T-cell (primary cell): ENCODE results near the gene ZNF239. TPM values are rescaled to one million over a fixed set of nuclear protein-coding genes. Genes with fewer than 3 reads are reported as not detected.
A peak's percentile ranks its signal among the peaks of the same experiment; 100 is the strongest.

Experiments
- ATAC-seq, 4 experiments: fragments of 200-7000 bp in 3 of 4; fragments of 150-1000 bp in 1 of 4; cut with Tn5 transposase; replicated peaks in 1 of 4; 1 replicate in 3 of 4; 2 replicates in 1 of 4; pipeline ENCODE4 v1.10.0; 2021; ENCODE audit warnings: moderate library complexity in 3 of 4, mild to moderate bottlenecking in 2 of 4, moderate number of reproducible peaks in 1 of 4
- CTCF ChIA-PET, 2 donors: fragments of 300-600 bp; sonication (Branson Sonifier 250); formaldehyde crosslinking; loops; one replicate each; lab custom pipeline; 2022; ENCODE audit warnings: antibody characterized with exemption in 2 of 2; lab: Charles Lee
- POLR2A ChIA-PET, 2 donors: fragments of 300-600 bp; sonication (Branson Sonifier 250); formaldehyde crosslinking; loops; one replicate each; lab custom pipeline; 2022; ENCODE audit warnings: antibody characterized with exemption in 2 of 2; lab: Charles Lee
- DNase-seq, 35 experiments: peaks; one replicate each; pipeline versions ENCODE4 v3.0.0 to v3.0.0-alpha.2; 2013 to 2023
- H3K27ac ChIP-seq: one replicate; pipeline ENCODE4 v1.5.1; 2013; ENCODE audit warnings: low read length
- H3K27me3 ChIP-seq, 2 experiments: replicated peaks in 1 of 2; 1 replicate in 1 of 2; 2 replicates in 1 of 2; pipeline versions ENCODE4 v1.6.1 to v1.7.0; 2013; ENCODE audit warnings: low read length in 1 of 2, mixed read lengths in 1 of 2; ENCODE audit not compliant: control insufficient read depth in 2 of 2, insufficient read depth in 2 of 2; ENCODE audit errors: extremely low read depth in 1 of 2
- H3K36me3 ChIP-seq, 2 donors: 1 replicate in 1 of 2; 2 replicates in 1 of 2; pipeline versions ENCODE4 v1.6.1 to v1.7.0; 2013; ENCODE audit warnings: low read length in 1 of 2; ENCODE audit not compliant: control insufficient read depth in 2 of 2, insufficient read depth in 1 of 2; ENCODE audit errors: extremely low read depth in 1 of 2
- H3K4me1 ChIP-seq, 2 experiments: 1 replicate in 1 of 2; 2 replicates in 1 of 2; pipeline versions ENCODE4 v1.6.1 to v1.7.0; 2013; ENCODE audit warnings: low read length in 2 of 2, mixed read lengths in 1 of 2; ENCODE audit not compliant: insufficient read depth in 2 of 2, control insufficient read depth in 1 of 2; ENCODE audit errors: extremely low read depth in 1 of 2
- H3K4me3 ChIP-seq, 2 donors: 1 replicate in 1 of 2; 2 replicates in 1 of 2; pipeline versions ENCODE4 v1.5.1 to v1.7.0; 2013; ENCODE audit warnings: mild to moderate bottlenecking in 2 of 2, low read length in 1 of 2, moderate library complexity in 1 of 2; ENCODE audit not compliant: control insufficient read depth in 1 of 2; ENCODE audit errors: extremely low read depth in 1 of 2
- H3K9me3 ChIP-seq: 2 replicates; pipeline ENCODE4 v1.7.0; 2013
- H3K27ac Mint-ChIP-seq, 2 donors: one replicate each; pipeline ENCODE4 v1.8.0; 2020 to 2021; ENCODE audit warnings: mild to moderate bottlenecking in 2 of 2, mixed read lengths in 2 of 2
- H3K27me3 Mint-ChIP-seq, 2 donors: one replicate each; pipeline ENCODE4 v1.8.0; 2021 to 2022; ENCODE audit warnings: mixed read lengths in 2 of 2
- H3K36me3 Mint-ChIP-seq: one replicate; pipeline ENCODE4 v1.8.0; 2021; ENCODE audit warnings: mixed read lengths
- H3K4me1 Mint-ChIP-seq, 3 donors: one replicate each; pipeline ENCODE4 v1.8.0; 2020 to 2022; ENCODE audit warnings: mixed read lengths in 3 of 3, mild to moderate bottlenecking in 1 of 3
- H3K4me3 Mint-ChIP-seq, 3 donors: one replicate each; pipeline ENCODE4 v1.8.0; 2020 to 2022; ENCODE audit warnings: mild to moderate bottlenecking in 3 of 3, mixed read lengths in 3 of 3, moderate library complexity in 3 of 3
- H3K9me3 Mint-ChIP-seq, 3 donors: one replicate each; pipeline ENCODE4 v1.8.0; 2020 to 2022; ENCODE audit warnings: mixed read lengths in 3 of 3
- WGBS: methylation state at CpG from one replicate; pipeline ENCODE4 v1.1.5; 2013; ENCODE audit warnings: missing lambda C conversion rate; ENCODE audit not compliant: insufficient coverage; 5-methylcytosine and 5-hydroxymethylcytosine counted together
- total RNA-seq, 35 experiments: library from RNA in 6 of 35; stranded (reverse) in 6 of 35; fragments of 120-200 nt in 1 of 35; gene quantifications; one replicate each; pipeline versions ENCODE4 v1.2.1 to v1.2.4 and lab custom pipeline; 2013 to 2026

Gene ZNF239
- total RNA-seq (1 to 10 TPM; 1.6 to 6.4 (median 4.9) TPM), total RNA-seq (lab: John Stamatoyannopoulos, UW) (1.0 to 28.2 (median 8.0) reads per million in 29 experiments)
- total RNA-seq (2013) = 4.8 TPM

- peak; percentile 89 to 92 (median 90) for ATAC-seq
- no peaks in the 10 kb centered on the region for H3K27me3 Mint-ChIP-seq
- WGBS = 21% methylated on average over 57 of the region's 78 CpGs
- Histone ChIP-seq H3K4me1 (peaks cover 17 to 31% of the 10 kb centered on the region in 2 experiments), H3K4me3 (peak within 1 kb of the TSS; percentile 61 to 67), H3K9me3 (no peaks in the 10 kb centered on the region), H3K27ac (peak within 1 kb of the TSS; percentile 75), H3K36me3 (peaks cover 0 to 3% of the 10 kb centered on the region in 2 donors), H3K27me3 (no peaks in the 10 kb centered on the region)
- POLR2A ChIA-PET = interaction anchor here in 1 of 2 donors (0.6 kb wide), 1 partner anchor 633 kb away, joined by 4 read pairs; no protein-coding TSS in a partner anchor
- H3K27ac Mint-ChIP-seq = peak within 1 kb of the TSS; percentile 92
- peaks cover 0 to 3% (median 2%) of the 10 kb centered on the region in 3 donors for H3K9me3 Mint-ChIP-seq
- H3K4me1 Mint-ChIP-seq = peaks cover 55 to 60% (median 57%) of the 10 kb centered on the region in 3 donors
- peak; percentile 64 to 90 (median 75) for DNase-seq
- H3K4me3 Mint-ChIP-seq = peak within 1 kb of the TSS; percentile 81 to 88 (median 86)
- CTCF ChIA-PET = interaction anchor here (0.6 to 1.5 kb wide), 4 partner anchors 21 to 640 kb away, joined by 3 to 4 read pairs (median 3); no protein-coding TSS in a partner anchor
- H3K36me3 Mint-ChIP-seq = peaks cover 5% of the 10 kb centered on the region
Observed at GRCh38 chr10:43574001-43574892, at the start of gene ZNF239. ZNF239 (minus strand) TSS chr10:43574616; CDS start chr10:43558079, 16,537 bp downstream.

- peaks cover 4% of the 10 kb centered on the region for H3K9me3 ChIP-seq
- Mint-ChIP-seq H3K27ac (peak overlapping the region; percentile 78 to 80), H3K36me3 (peaks cover 16% of the 10 kb centered on the region), H3K4me3 (peak overlapping the region; percentile 75 to 80 (median 77)), H3K27me3 (no peaks in the 10 kb centered on the region), H3K4me1 (peaks cover 19 to 24% (median 20%) of the 10 kb centered on the region in 3 donors), H3K9me3 (peaks cover 6 to 19% (median 17%) of the 10 kb centered on the region in 3 donors)
- H3K27ac ChIP-seq = peak overlapping the region; percentile 17
- H3K36me3 ChIP-seq = no peaks in the 10 kb centered on the region
- H3K4me1 ChIP-seq = no peaks in the 10 kb centered on the region
- peak overlapping the region in 1 of 2 donors; percentile 22 for H3K4me3 ChIP-seq
- no peaks in the 10 kb centered on the region for H3K27me3 ChIP-seq
- DNase-seq = peak in 2 of 35 experiments; percentile 9 to 40
- peak in 3 of 4 experiments; percentile 29 to 72 (median 38) for ATAC-seq
- CTCF ChIA-PET = no interaction called here
- WGBS = no CpG with 5 or more reads among the region's 3 CpGs
- POLR2A ChIA-PET = interaction anchor here in 1 of 2 donors (0.6 kb wide), 1 partner anchor 175 kb away, joined by 6 read pairs; no protein-coding TSS in a partner anchor
Observed at GRCh38 chr10:43623351-43623750, 48.9 kb upstream of the ZNF239 start.

- Mint-ChIP-seq H3K4me3 (peak overlapping the region; percentile 13 to 75 (median 28)), H3K9me3 (peaks cover 0 to 23% (median 20%) of the 10 kb centered on the region in 3 donors), H3K27me3 (no peaks in the 10 kb centered on the region)
Observed at GRCh38 chr10:43622038-43622437, 47.6 kb upstream of the ZNF239 start.

GRCh38 chr10:43619368-43619767, 45.0 kb upstream of the ZNF239 start:
- ATAC-seq = no peak
- H3K4me3 Mint-ChIP-seq = no peak overlapping the region
- peaks cover 19% of the 10 kb centered on the region for H3K9me3 ChIP-seq
- no peak overlapping the region for H3K27ac ChIP-seq
- H3K4me1 Mint-ChIP-seq = peaks cover 19 to 24% (median 20%) of the 10 kb centered on the region in 3 donors
- no peaks in the 10 kb centered on the region for H3K27me3 ChIP-seq
- ChIA-PET POLR2A (no interaction called here), CTCF (no interaction called here)
- H3K27ac Mint-ChIP-seq = no peak overlapping the region
- no peaks in the 10 kb centered on the region for H3K27me3 Mint-ChIP-seq
- DNase-seq = no peak
- no CpG with 5 or more reads among the region's 2 CpGs for whole genome bisulfite sequencing
- H3K36me3 ChIP-seq = peaks cover 10 to 15% of the 10 kb centered on the region in 2 donors
- no peaks in the 10 kb centered on the region for H3K4me1 ChIP-seq
- H3K4me3 ChIP-seq = no peak overlapping the region
- peaks cover 17 to 43% (median 39%) of the 10 kb centered on the region in 3 donors for H3K9me3 Mint-ChIP-seq
- peaks cover 45% of the 10 kb centered on the region for H3K36me3 Mint-ChIP-seq

More at GRCh38 chr10:43622038-43622437, 47.6 kb upstream of the ZNF239 start:
- Mint-ChIP-seq H3K27ac (no peak overlapping the region), H3K36me3 (peaks cover 20% of the 10 kb centered on the region), H3K4me1 (peaks cover 19 to 24% (median 20%) of the 10 kb centered on the region in 3 donors)
- Histone ChIP-seq H3K4me3 (no peak overlapping the region), H3K9me3 (peaks cover 7% of the 10 kb centered on the region), H3K27me3 (no peaks in the 10 kb centered on the region), H3K27ac (no peak overlapping the region), H3K36me3 (peaks cover 0 to 3% of the 10 kb centered on the region in 2 donors), H3K4me1 (no peaks in the 10 kb centered on the region)
- WGBS = 83% methylated on average over 1 of the region's 2 CpGs
- no peak for ATAC-seq
- ChIA-PET CTCF (no interaction called here), POLR2A (interaction anchor here in 1 of 2 donors (1.0 kb wide), 1 partner anchor 18 kb away, joined by 6 read pairs; no protein-coding TSS in a partner anchor)
- no peak for DNase-seq

- Mint-ChIP-seq H3K4me1 (peaks cover 2% of the 10 kb centered on the region in 3 donors), H3K27ac (no peak overlapping the region), H3K27me3 (no peaks in the 10 kb centered on the region), H3K36me3 (peaks cover 60% of the 10 kb centered on the region), H3K9me3 (peaks cover 17 to 50% (median 35%) of the 10 kb centered on the region in 3 donors), H3K4me3 (no peak overlapping the region)
- Histone ChIP-seq H3K9me3 (peaks cover 19% of the 10 kb centered on the region), H3K4me1 (no peaks in the 10 kb centered on the region), H3K27me3 (no peaks in the 10 kb centered on the region), H3K27ac (no peak overlapping the region), H3K4me3 (peak overlapping the region in 1 of 2 donors; percentile 15), H3K36me3 (peaks cover 16 to 19% of the 10 kb centered on the region in 2 donors)
- DNase-seq (no peak), ATAC-seq (no peak)
- no CpG with 5 or more reads among the region's 6 CpGs for WGBS
- ChIA-PET CTCF (no interaction called here), POLR2A (interaction anchor here in 1 of 2 donors (0.5 to 0.8 kb wide), 2 partner anchors 10 to 216 kb away, joined by 3 to 4 read pairs; no protein-coding TSS in a partner anchor)
Observed at GRCh38 chr10:43616697-43617370, 42.4 kb upstream of the ZNF239 start.

GRCh38 chr10:43610636-43611035, 36.2 kb upstream of the ZNF239 start:
- no peak for ATAC-seq
- H3K4me3 Mint-ChIP-seq = no peak overlapping the region
- Histone ChIP-seq H3K4me1 (peaks cover 5 to 21% of the 10 kb centered on the region in 2 experiments), H3K4me3 (no peak overlapping the region), H3K36me3 (peaks cover 7 to 16% of the 10 kb centered on the region in 2 donors), H3K27me3 (no peaks in the 10 kb centered on the region), H3K9me3 (no peaks in the 10 kb centered on the region), H3K27ac (no peak overlapping the region)
- peaks cover 4 to 23% (median 7%) of the 10 kb centered on the region in 3 donors for H3K9me3 Mint-ChIP-seq
- CTCF ChIA-PET = no interaction called here
- H3K4me1 Mint-ChIP-seq = peaks cover 32 to 42% (median 38%) of the 10 kb centered on the region in 3 donors
- H3K36me3 Mint-ChIP-seq = peaks cover 72% of the 10 kb centered on the region
- H3K27me3 Mint-ChIP-seq = no peaks in the 10 kb centered on the region
- DNase-seq = no peak
- POLR2A ChIA-PET = no interaction called here
- no peak overlapping the region for H3K27ac Mint-ChIP-seq
